Measurements from ENCODE around the gene DEXI. TPM values are rescaled to one million over a fixed set of nuclear protein-coding genes. Genes with fewer than 3 reads are reported as not detected.

DEXI gene
- total and polyA plus RNA-seq, 9 of the 15 experiments (the other 6 are each of a cell fraction or from before 2014, with no cell fraction given), result 2.9 to 40.1 (median 22.0) TPM

GRCh38 chr16:10897134-10897533 is 45.1 kb downstream of the DEXI start:
- TF ChIP-seq BRD9 (IDR thresholded peaks at IDR 0.05; ENCODE audit: low read depth, partially characterized antibody), result no peak
- TF ChIP-seq ZNF699 (CRISPR knock-in tag; IDR thresholded peaks at IDR 0.05; ENCODE audit: insufficient replicate concordance), result no peak
- no peak for TF ChIP-seq MAFK (IDR thresholded peaks at IDR 0.05; ENCODE audit: low read length)
- TF ChIP-seq CHCHD3 (CRISPR knock-in tag; IDR thresholded peaks at IDR 0.05), result no peak
- no peak for TF ChIP-seq ZC3H8 (IDR thresholded peaks at IDR 0.05)
- no peak for TF ChIP-seq SMARCA4 (IDR thresholded peaks at IDR 0.05)
- no peak for TF ChIP-seq DLX4 (CRISPR knock-in tag; IDR thresholded peaks at IDR 0.05)
- no peak for TF ChIP-seq ESRRB (CRISPR knock-in tag; IDR thresholded peaks at IDR 0.05; ENCODE audit: borderline replicate concordance)
- no peak for TF ChIP-seq ZKSCAN3 (CRISPR knock-in tag; IDR thresholded peaks at IDR 0.05)
- no peaks in the 10 kb centered on the region for H3K9me3 ChIP-seq (replicated peaks; ENCODE audit: control insufficient read depth, insufficient read depth, low read depth, low read length)
- no peak overlapping the region for H2AFZ ChIP-seq (ENCODE audit: low read depth, low read length)
- no peak for FAIRE-seq
- peaks cover 9% of the 10 kb centered on the region for H4K20me1 ChIP-seq (replicated peaks; ENCODE audit: control insufficient read depth, insufficient read depth, low read length)
- H3K4me3 ChIP-seq, result no peak overlapping the region
- no peak overlapping the region for H3K9ac ChIP-seq (ENCODE audit: insufficient read depth in 1 of 2, low read depth in 2 of 2, low read length in 2 of 2)
- no peak for DNase-seq (ENCODE audit: extremely low read depth in 1 of 4, low spot score in 3 of 4)
- no peaks in the 10 kb centered on the region for H3K4me1 ChIP-seq (replicated peaks in 1 of 2; ENCODE audit: control insufficient read depth in 2 of 2, insufficient read depth in 2 of 2, low read length in 2 of 2)
- H3K79me2 ChIP-seq (ENCODE audit: control insufficient read depth, insufficient read depth, low read length), result no peaks in the 10 kb centered on the region
- no peak overlapping the region for H3K27ac ChIP-seq (ENCODE audit: extremely low read depth, low read depth, low read length)
- ChIA-PET POLR2A (no interaction called here), CTCF (ENCODE audit: low intra/inter-chr PET ratio) (no interaction called here)
- intact Hi-C loops (cut with micrococcal nuclease) (no loop called here), in situ Hi-C loops (cut with MboI) (no loop called here)
- H3K36me3 ChIP-seq (ENCODE audit: control insufficient read depth, insufficient read depth, low read length), result no peaks in the 10 kb centered on the region
- no peak overlapping the region for H3K4me2 ChIP-seq (ENCODE audit: insufficient read depth, low read length)
- H3K9me1 ChIP-seq (ENCODE audit: control insufficient read depth, insufficient read depth, low read length), result peaks cover 5% of the 10 kb centered on the region
- peaks cover 0 to 12% of the 10 kb centered on the region in 2 experiments; a peak in 2 of 5 replicates for H3K27me3 ChIP-seq (ENCODE audit: control insufficient read depth in 2 of 2, insufficient read depth in 2 of 2, low read length in 2 of 2)
- WGBS (ENCODE audit: insufficient coverage, low coverage, missing lambda C conversion rate), result 0% methylated on average over 4 of the region's 5 CpGs
- no TSS peak for BruUV-seq (replicated peaks)
- ATAC-seq, result no peak

Data from K562 (cell line).